ENCODE results near the gene RPLP2.
A peak's percentile ranks its signal among the peaks of the same experiment; 100 is the strongest.

RPLP2 gene

DNA sequence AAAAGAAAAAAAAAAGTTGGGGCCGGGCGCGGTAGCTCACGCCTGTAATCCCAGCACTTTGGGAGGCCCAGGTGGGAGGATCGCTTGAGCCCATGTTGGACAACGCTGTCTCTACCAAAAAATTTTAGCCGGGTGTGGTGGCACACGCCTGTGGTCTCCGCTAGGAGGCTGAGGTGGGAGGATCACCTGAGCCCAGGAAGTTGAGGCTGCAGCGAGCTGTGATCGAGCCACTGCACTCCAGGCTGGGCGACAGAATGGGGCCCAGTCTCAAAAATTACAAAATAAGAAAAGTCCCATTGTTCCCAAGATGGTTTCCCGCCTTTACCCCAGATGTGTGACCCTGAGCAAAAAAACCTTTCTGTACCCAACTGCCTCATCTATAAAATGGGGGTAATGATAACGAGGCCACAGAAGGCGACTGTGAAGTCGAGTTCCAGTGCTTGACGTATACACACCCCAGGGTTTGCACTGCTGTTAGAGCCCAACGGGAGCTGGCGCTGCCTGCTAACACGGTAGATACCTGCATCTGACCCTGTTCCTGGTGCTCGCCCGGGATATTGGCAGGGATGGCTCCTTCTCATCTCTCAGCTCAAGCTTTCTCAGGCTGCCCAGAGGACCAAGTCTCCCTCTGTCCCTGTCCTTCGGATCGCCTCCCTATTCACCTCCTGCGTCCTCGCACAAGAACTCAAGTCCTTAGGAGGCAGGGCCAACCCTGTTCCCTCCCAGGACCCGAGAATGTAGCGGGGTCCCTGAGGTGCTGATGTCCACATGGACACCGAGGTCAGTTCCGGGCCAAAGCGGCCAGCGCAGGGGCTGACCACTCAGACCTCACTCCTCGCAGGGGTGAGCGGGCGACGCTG lies 1.1 kb upstream of the RPLP2 start:
- no peak for DNase-seq

DNA sequence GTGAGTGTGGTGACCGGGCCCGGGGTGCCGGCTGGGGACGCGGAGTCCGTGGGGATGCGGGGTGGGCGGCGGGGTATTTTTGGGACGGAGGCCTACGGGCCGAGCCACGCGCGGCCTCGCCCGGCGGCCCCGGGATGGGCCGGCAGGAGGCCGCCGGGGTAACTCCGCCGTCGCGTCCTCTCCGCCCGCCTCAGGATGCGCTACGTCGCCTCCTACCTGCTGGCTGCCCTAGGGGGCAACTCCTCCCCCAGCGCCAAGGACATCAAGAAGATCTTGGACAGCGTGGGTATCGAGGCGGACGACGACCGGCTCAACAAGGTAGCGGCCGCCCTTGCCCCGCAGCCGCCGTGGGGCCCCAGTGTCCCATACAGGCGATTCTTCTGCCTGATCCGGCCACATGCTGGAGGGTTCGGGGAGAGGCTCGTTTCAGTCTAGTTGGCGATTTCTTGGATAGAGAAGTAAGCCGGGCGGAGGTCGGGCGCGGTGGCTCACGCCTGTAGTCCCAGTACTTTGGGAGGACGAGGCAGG lies 337 bp downstream of the RPLP2 start:
- no peak for DNase-seq

DNA sequence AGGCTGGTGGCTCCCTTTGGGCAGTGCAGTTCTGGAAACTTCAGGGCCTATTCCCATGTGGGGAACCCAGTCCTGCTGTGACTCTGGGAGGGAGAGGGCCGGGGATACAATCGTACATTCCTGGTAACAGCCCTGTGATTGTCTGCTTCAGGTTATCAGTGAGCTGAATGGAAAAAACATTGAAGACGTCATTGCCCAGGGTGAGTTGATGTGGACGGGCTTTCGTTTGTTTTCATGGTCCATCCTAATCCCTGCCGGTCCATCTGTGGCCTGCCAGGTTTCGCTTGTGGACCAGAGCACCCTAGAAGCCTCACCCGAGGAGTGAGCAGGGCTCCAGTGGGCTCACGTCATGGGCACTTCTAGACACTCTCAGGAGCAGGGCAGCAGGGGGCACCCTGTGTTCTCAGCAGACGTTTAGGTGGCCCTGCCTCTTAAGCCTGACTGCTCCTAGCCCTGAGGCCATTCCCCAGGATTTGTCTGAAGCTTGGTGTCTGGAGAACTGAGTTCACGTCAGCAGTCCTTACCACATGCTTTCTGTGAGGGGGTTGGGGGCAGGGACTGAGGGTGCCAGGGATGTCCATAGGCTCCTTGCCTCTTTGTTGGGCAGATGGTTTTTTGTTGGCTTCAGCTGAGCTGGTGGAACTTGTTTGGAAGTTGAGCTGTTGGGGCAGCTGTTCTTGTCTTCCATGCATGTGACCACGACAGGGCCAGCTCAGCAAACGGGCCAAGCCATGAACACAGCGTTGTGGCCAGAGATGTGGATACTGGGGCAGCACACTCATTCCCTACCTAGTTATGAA lies 1.9 kb downstream of the RPLP2 start:
- no peak for DNase-seq

DNA sequence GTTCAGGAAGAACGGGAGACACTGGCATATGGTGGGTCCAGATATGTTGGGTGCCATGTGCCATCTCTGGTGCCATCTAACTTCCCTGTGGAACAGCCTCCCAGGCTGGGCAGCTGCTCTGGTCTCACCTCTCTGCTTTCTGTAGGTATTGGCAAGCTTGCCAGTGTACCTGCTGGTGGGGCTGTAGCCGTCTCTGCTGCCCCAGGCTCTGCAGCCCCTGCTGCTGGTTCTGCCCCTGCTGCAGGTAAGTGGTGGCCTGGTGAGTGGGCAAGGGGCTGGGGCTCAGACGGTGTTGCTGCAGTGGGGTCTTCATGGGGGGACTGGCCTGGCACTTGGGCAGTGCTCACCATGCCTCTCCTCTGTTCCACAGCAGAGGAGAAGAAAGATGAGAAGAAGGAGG lies 2.6 kb downstream of the RPLP2 start:
- no peak for DNase-seq

DNA sequence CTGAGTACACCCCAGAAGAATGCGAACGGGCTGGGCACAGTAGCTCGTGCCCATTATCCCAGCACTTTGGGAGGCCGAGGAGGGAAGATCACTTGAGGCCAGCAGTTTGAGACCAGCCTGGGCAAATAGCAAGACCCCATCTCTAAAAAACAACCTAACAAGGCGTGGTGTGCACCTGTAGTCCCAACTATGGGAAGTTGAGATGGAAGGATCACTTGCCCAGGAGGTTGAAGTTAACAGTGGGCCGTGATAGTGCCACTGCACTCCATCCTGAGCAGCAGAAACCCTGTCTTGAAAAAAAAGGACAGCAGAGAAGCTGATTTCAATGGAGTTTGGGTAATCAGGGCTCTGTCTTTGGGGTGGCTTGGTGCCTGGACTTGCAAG lies 3.3 kb downstream of the RPLP2 start:
- DNase-seq = no peak

DNA sequence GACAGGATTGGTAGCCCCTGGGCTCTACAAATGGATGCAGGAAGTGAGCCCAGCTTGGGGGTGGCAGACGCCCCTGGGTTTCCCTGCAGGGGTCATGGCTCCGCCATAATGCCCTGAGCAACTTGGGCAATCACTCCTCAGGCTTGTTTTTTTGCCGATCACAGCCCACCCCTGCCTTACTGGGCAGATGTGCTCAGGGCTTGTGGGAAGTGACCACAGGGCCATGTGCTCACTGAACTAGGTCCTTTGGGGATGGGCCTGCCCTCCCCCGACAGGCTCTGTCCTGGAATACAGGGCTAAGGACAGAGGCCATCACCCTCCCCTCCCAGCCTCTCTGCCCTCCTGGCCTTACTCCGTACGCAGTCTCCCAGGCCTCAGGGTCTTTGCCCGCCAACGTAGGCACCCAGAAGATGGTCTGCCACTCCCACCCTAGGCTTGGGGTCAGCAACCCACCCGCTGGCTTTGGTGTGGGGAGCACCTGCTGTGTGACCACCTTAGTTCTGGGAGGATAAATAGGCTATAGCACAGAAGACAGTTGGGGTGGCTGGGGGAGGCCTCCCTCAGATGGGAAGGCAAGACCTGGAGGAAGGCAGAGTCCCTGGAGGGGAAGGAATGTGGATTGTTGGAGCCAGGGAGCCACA lies 3.8 kb downstream of the RPLP2 start:
- DNase-seq = no peak

DNA sequence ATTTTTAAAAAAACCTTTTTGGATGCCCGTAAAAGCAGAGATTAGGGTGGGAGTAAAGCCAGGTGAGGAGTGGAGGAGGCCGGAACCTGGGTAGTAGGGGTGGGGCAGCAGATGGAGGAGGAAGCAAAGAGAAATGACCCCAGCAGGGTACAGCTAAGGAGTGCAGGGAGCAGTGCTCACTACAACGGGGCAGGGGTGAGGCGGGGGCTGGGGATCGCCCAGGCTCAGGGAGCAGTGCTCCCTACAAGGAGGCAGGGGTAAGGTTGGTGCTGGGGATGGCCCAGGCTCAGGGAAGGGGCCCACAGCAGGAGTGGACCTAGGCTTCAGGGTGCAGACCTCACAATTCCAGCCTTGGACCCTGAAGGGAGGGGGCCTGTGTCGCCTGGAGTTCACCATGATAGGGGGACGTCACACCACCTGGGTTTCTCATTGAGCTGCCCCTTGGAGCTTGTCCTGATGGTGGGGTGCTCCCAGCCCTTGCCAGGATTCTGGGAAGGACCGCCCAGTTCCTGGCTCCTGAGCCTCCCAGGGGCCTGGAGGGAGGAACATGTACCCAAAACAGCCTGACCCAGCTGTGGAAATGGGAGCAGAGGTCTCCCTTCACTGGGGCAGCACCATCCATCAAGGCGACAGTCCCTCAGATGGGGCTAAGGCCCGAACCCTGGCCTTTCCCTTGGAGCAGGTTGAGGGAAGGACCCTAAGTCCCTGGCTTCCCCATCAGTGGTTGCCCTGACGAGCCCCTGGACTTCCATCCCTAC lies 6.1 kb downstream of the RPLP2 start:
- no peak for DNase-seq

DNA sequence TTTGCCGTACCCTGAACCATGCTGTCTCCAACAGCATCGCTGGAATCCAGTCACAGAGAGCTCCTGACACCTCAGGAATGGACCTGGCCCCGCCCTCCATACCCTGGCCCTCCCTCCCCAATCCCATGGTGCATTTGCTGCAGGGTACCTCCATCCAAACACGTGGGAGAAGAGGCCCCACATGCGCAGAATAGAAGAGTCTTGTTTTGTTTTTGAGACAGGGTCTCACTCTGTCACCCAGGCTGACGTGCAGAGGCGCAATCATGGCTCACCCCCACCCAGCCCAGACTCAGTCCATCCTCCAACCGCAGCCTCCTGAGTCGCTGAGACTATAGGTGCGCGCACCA lies 6.6 kb downstream of the RPLP2 start:
- no peak for DNase-seq

DNA sequence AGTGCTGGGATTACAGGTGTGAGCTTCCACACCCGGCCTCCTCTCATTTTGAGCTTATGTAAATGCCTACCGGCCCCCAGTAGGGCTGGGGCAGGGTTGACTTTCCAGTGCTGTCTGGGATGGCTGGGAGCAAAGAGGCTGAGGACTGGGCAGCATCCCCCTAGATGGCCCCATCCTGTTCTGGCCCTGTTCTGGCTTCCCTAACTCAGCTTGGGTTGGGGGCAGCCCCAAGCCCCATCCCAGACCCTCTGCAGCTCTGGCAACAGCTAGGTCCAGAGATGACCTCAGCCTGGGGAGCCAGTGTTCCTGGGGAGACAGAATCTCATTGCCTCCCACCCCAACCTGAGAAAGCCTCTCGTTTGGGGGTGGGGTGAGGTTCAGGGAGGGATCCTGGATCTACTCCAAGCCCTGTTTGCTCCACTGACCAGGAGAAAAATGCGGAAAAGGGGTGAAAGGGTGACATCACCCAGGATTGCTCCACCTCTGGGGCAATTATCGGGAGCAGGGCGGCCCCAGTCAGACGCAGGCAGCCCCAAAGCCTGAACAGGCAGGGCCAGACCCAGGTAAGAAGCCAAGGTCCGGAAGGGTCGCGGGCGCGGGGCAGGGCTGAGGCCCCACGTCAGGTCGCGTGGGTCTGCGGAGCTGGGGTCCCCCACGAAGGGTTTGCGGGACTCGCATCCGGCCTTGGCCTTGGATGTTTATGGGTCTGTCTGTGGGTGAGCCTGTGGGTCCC lies 8.8 kb downstream of the RPLP2 start, which contains the start of gene PNPLA2:
Gene PNPLA2 (plus strand): TSS at position 519 of the 733 bp plus-strand sequence. CDS start 805 bp downstream, outside the sequence.
- no peak for DNase-seq

DNA sequence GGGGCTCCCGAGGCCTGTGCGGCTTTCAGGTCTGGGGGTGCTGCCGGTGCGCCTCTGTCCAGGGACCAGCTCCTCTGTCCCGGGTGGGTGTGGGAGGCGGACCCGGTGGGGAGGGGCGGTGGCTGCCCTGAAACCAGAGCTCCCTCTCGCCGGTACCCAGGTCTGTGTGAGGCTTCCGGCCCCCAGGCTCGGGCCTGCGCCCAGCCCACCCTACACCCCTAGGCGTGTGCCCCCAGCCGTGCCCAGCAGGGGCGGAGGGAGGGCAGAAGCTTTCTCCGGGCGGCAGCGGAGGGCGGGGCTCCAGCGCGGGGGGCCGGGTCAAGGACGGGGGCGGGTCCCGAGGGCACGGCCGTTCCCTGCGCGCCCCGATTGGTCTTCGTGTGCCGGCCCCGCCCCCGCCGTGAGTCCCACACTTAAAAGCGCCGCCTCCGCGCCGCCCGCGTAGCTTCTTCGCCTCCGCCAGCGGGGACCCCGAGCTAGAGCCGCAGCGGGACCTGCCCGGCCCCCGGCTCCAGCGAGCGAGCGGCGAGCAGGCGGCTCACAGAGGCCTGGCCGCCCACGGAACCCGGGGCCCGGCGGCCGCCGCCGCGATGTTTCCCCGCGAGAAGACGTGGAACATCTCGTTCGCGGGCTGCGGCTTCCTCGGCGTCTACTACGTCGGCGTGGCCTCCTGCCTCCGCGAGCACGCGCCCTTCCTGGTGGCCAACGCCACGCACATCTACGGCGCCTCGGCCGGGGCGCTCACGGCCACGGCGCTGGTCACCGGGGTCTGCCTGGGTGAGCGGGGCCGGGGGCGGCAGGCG lies 9.6 kb downstream of the RPLP2 start:
- DNase-seq = peak; percentile 92

DNA sequence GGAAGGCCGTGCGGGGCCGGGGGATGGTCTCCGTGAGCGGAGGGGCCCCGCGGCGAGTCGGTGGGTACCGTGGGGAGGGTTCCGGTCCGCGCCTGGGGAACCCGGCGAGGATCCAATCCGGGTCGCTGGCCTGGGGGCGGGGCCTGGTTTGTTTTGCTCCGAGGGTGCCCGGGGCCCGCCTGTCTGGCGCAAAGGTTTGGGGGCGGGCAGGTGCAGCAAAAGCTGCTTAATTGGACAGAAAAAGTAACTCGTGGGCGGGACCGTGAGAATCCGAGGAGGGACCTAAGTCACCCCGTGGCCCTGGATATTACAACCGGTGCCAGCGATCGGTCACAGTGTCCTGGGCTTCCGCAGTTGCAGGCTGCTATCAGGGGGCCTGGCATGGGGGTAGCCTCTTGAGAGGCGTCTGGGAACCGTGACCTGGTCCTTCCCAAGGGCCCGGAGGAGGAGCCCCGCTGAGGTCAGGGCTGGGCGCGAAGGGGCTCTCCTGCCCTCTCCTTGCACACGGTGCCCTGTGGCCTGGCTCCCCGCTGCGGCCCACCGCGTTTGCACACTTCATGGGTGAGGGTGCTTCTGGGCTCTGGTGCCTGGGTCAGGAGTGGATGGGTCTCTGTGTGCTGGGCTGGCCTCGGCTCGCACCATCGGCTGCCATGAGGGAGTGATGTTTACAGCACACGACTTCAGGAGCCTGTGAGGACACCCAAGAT lies 10.3 kb downstream of the RPLP2 start:
- DNase-seq = peak; percentile 94

DNA sequence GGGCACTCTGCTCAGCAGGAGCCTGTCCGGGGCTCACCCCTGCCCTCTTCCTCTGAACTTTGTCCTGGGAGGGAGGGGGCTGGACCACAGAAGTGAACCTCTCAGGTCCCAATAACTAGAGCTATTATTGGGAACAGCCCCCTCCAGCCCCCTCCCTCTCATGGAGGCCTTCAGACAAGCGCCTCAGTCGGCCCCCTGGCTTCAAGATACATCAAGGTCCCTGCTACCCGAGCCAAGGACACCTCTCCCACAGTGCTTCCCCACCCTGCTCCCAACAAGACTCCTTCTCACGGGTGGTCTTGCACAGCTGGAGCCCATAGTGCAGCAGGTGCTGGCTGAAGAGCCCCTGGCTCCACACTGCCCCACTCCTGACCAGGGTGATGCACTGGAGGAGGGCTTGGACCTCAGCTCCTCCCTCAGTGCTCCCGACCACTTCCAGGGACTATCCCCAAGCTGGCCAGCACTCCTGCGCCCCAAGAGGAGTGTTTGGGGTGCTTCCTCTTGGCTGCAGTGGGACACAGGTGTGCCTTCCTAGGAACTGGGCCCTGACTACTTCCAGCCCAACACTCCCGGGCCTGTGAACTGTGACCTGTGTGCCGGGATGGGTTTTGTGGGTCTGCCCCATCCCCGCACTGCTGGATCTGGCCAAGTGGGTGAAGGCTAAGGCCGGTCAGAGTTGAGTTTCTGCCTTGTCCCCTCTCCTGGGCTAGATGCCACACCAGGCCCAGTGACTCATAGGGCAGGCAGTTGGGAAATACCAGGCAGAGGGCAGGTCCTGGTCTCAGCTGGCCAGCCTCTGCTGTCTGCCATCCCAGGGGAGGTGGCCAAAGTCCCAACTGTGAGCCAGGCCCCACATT lies 11.1 kb downstream of the RPLP2 start:
- DNase-seq = no peak

DNA sequence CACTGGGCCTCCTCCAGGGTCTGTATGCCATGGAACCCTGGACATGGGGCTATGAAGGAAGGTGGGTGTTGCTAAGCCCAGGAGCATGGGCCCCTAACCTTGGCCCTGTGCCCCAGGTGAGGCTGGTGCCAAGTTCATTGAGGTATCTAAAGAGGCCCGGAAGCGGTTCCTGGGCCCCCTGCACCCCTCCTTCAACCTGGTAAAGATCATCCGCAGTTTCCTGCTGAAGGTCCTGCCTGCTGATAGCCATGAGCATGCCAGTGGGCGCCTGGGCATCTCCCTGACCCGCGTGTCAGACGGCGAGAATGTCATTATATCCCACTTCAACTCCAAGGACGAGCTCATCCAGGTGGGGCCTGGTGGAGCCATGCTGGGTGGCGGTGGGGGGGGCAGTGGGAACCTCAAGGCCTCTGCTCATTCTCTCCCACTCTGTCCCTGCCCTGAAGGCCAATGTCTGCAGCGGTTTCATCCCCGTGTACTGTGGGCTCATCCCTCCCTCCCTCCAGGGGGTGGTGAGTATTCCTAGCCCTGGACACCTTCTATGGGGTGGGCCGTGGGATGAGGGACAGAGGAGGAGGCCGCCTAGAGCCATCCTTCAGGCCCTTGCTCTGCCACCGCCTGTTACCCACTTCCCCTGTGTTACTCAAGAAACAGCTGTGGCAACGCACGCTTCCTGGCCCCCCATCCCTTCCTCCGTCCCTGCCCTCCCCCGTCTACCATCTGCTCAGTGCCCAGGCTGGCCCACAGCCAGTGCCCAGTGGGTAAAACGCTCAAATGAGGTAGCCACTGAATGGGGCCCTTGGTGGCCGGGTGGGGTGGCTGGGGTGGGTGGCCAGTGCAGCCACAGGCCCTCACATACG lies 12.0 kb downstream of the RPLP2 start:
- DNase-seq = no peak

DNA sequence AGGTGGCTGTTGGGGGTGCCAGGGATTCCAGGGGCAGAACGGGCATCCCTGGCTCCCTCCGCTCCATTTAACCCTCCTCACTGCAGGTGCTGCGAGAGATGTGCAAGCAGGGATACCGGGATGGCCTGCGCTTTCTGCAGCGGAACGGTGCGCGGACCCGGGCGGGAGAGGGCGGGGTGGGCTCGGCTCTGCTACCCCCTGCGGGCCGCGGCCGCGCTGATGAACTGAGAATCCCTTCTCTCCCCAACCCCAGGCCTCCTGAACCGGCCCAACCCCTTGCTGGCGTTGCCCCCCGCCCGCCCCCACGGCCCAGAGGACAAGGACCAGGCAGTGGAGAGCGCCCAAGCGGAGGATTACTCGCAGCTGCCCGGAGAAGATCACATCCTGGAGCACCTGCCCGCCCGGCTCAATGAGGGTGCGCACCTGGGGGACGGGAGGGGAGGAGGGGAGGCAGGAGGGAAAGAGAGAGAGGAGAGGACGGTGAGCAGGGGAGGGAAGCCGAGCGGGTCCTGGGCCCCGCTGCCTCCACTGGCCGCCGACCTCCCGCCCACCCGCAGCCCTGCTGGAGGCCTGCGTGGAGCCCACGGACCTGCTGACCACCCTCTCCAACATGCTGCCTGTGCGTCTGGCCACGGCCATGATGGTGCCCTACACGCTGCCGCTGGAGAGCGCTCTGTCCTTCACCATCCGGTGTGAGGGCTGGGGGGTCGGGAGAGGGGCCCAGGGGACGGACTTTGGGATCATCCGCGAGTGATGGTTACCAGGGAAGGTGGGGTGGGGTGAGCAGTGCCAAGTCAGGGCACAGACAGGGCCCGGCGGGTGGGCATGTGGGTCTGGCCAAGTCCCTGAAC lies 13.9 kb downstream of the RPLP2 start:
- DNase-seq = no peak

DNA sequence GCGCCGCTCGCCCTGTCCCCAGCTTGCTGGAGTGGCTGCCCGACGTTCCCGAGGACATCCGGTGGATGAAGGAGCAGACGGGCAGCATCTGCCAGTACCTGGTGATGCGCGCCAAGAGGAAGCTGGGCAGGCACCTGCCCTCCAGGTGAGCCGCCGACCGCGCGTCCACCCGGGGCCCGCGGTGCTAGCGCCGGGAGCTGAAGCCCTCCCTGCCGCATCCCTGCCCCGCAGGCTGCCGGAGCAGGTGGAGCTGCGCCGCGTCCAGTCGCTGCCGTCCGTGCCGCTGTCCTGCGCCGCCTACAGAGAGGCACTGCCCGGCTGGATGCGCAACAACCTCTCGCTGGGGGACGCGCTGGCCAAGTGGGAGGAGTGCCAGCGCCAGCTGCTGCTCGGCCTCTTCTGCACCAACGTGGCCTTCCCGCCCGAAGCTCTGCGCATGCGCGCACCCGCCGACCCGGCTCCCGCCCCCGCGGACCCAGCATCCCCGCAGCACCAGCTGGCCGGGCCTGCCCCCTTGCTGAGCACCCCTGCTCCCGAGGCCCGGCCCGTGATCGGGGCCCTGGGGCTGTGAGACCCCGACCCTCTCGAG lies 14.6 kb downstream of the RPLP2 start:
- no peak for DNase-seq

DNA sequence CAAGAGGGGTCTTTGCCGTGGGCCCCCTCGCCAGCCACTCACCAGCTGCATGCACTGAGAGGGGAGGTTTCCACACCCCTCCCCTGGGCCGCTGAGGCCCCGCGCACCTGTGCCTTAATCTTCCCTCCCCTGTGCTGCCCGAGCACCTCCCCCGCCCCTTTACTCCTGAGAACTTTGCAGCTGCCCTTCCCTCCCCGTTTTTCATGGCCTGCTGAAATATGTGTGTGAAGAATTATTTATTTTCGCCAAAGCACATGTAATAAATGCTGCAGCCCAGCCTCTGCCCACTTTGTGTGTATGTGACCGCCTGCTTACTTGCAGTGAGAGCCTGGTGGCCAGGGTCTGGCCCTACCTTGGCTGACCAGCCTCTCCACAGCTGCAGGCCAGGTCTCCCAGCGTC lies 15.2 kb downstream of the RPLP2 start:
- DNase-seq = no peak
